HEK293T (cell line): Measurements from ENCODE around the gene WT1.

Source experiments
- ARNT ChIP-seq: fragments of 450-650 bp; IDR thresholded peaks from 2 replicates; pipeline ENCODE4 v1.6.1; 2017; ENCODE audit warnings: mild to moderate bottlenecking
- ELF4 ChIP-seq: fragments of 450-650 bp; IDR thresholded peaks from 2 replicates; pipeline ENCODE4 v1.6.1; 2017; ENCODE audit warnings: antibody characterized with exemption
- FOXA1 ChIP-seq: fragments of 450-650 bp; IDR thresholded peaks from 2 replicates; pipeline ENCODE4 v1.6.1; 2016; ENCODE audit warnings: mild to moderate bottlenecking
- NFRKB ChIP-seq: fragments of 450-650 bp; IDR thresholded peaks from 2 replicates; pipeline ENCODE4 v1.6.1; 2016; ENCODE audit warnings: mild to moderate bottlenecking, moderate library complexity
- TARDBP ChIP-seq: fragments of 450-650 bp; IDR thresholded peaks from 2 replicates; pipeline ENCODE4 v1.6.1; 2016

GRCh38 chr11:32379719-32380118 lies 55.6 kb downstream of the WT1 start:
- TF ChIP-seq TARDBP (no peak), ARNT (no peak), NFRKB (no peak), FOXA1 (no peak), ELF4 (no peak)
